ENCODE results near the gene TTLL13.

TTLL13 gene

GRCh38 chr15:90201944-90202375 is 47.4 kb upstream of the TTLL13 start:
- H3K27me3 ChIP-seq (ENCODE audit: low read depth, low read length) = peaks cover 5% of the 10 kb centered on the region; the same call in 1 of the 2 replicates
- H2AFZ ChIP-seq (ENCODE audit: low read depth, low read length) = no peak overlapping the region
- no peaks in the 10 kb centered on the region for H4K20me1 ChIP-seq (ENCODE audit: insufficient read depth, low read length)
- H3K36me3 ChIP-seq (replicated peaks; ENCODE audit: low read depth, low read length) = no peaks in the 10 kb centered on the region
- H3K4me1 ChIP-seq (ENCODE audit: low read length) = peaks cover 10% of the 10 kb centered on the region
- no peaks in the 10 kb centered on the region for H3K79me2 ChIP-seq (ENCODE audit: low read length)
- no peaks in the 10 kb centered on the region for H3K9me3 ChIP-seq (ENCODE audit: insufficient read depth, low read length)
- no peak overlapping the region for H3K27ac ChIP-seq (ENCODE audit: low read length)
- TF ChIP-seq CTCF (IDR thresholded peaks at IDR 0.05; ENCODE audit: low read depth, low read length) (no peak), EZH2phosphoT487 (IDR thresholded peaks at IDR 0.05; ENCODE audit: low read depth) (no peak)
- peak overlapping the region; percentile 84 for H3K4me3 ChIP-seq (ENCODE audit: low read length)
- H3K4me2 ChIP-seq (ENCODE audit: low read length) = peak overlapping the region; percentile 85
- peak overlapping the region; percentile 72 for H3K9ac ChIP-seq (ENCODE audit: low read length)

DNA sequence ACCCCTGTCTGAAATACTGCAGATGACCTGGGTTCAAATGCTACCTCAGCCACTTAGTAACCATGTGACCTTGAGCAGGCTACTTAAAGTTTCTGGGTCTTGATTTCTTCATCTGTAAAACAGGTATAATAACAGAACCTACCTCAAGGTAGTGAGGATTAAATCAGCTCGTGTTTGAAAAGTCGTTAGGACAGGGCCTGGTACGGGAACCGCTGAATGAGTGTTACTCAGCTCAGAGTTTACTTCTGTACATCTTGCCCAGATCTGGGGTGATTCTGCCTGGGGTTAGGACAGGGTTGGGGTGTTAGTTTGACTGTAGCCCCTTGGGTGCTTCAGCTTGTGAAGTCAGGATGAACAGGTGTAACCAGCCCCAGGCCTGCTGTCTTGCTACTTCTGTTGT is 46.4 kb upstream of the TTLL13 start:
- H3K4me3 ChIP-seq (ENCODE audit: low read length) = no peak overlapping the region
- H3K27me3 ChIP-seq (ENCODE audit: low read depth, low read length) = peaks cover 5% of the 10 kb centered on the region; the same call in 1 of the 2 replicates
- no peaks in the 10 kb centered on the region for H3K79me2 ChIP-seq (ENCODE audit: low read length)
- no peak overlapping the region for H2AFZ ChIP-seq (ENCODE audit: low read depth, low read length)
- no peaks in the 10 kb centered on the region for H3K36me3 ChIP-seq (replicated peaks; ENCODE audit: low read depth, low read length)
- no peak overlapping the region for H3K9ac ChIP-seq (ENCODE audit: low read length)
- H3K9me3 ChIP-seq (ENCODE audit: insufficient read depth, low read length) = no peaks in the 10 kb centered on the region
- no peaks in the 10 kb centered on the region for H4K20me1 ChIP-seq (ENCODE audit: insufficient read depth, low read length)
- TF ChIP-seq CTCF (IDR thresholded peaks at IDR 0.05; ENCODE audit: low read depth, low read length) (no peak), EZH2phosphoT487 (IDR thresholded peaks at IDR 0.05; ENCODE audit: low read depth) (no peak)
- no peak overlapping the region for H3K27ac ChIP-seq (ENCODE audit: low read length)
- H3K4me2 ChIP-seq (ENCODE audit: low read length) = no peak overlapping the region
- H3K4me1 ChIP-seq (ENCODE audit: low read length) = peaks cover 10% of the 10 kb centered on the region

DNA sequence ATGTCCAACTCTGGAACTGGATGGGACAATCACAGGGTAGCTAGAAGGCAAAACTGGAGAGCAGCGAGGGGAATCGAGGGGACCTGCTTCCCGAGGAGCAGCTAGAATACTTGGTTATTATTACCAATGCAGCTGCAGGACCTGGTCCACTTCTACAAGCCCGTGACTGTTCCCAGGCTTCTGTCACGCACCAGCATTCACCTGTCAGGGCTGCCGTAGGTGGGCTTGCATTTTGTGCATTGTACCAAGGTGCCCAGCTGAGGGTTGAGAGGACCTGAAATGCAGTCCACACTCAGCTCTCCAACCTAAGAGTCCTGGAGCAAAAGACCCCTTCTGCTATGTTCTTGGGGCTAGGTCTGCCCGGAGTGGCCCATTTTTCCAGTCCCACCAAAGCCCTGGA is 45.9 kb upstream of the TTLL13 start:
- H3K27ac ChIP-seq (ENCODE audit: low read length) = no peak overlapping the region
- H3K4me1 ChIP-seq (ENCODE audit: low read length) = peaks cover 10% of the 10 kb centered on the region
- TF ChIP-seq CTCF (IDR thresholded peaks at IDR 0.05; ENCODE audit: low read depth, low read length) (no peak), EZH2phosphoT487 (IDR thresholded peaks at IDR 0.05; ENCODE audit: low read depth) (no peak)
- peaks cover 5% of the 10 kb centered on the region; the same call in 1 of the 2 replicates for H3K27me3 ChIP-seq (ENCODE audit: low read depth, low read length)
- no peak overlapping the region for H3K4me2 ChIP-seq (ENCODE audit: low read length)
- no peaks in the 10 kb centered on the region for H3K36me3 ChIP-seq (replicated peaks; ENCODE audit: low read depth, low read length)
- H4K20me1 ChIP-seq (ENCODE audit: insufficient read depth, low read length) = no peaks in the 10 kb centered on the region
- H2AFZ ChIP-seq (ENCODE audit: low read depth, low read length) = no peak overlapping the region
- no peak overlapping the region for H3K9ac ChIP-seq (ENCODE audit: low read length)
- H3K9me3 ChIP-seq (ENCODE audit: insufficient read depth, low read length) = no peaks in the 10 kb centered on the region
- no peaks in the 10 kb centered on the region for H3K79me2 ChIP-seq (ENCODE audit: low read length)
- H3K4me3 ChIP-seq (ENCODE audit: low read length) = no peak overlapping the region

GRCh38 chr15:90203922-90204321 is 45.4 kb upstream of the TTLL13 start:
- Histone ChIP-seq H3K9ac (ENCODE audit: low read length) (no peak overlapping the region), H2AFZ (ENCODE audit: low read depth, low read length) (no peak overlapping the region), H3K4me3 (ENCODE audit: low read length) (no peak overlapping the region), H3K27ac (ENCODE audit: low read length) (no peak overlapping the region), H3K27me3 (ENCODE audit: low read depth, low read length) (peaks cover 5% of the 10 kb centered on the region; the same call in 1 of the 2 replicates), H3K36me3 (replicated peaks; ENCODE audit: low read depth, low read length) (no peaks in the 10 kb centered on the region), H4K20me1 (ENCODE audit: insufficient read depth, low read length) (no peaks in the 10 kb centered on the region), H3K79me2 (ENCODE audit: low read length) (no peaks in the 10 kb centered on the region), H3K9me3 (ENCODE audit: insufficient read depth, low read length) (no peaks in the 10 kb centered on the region), H3K4me2 (ENCODE audit: low read length) (no peak overlapping the region), H3K4me1 (ENCODE audit: low read length) (peaks cover 10% of the 10 kb centered on the region)
- TF ChIP-seq CTCF (IDR thresholded peaks at IDR 0.05; ENCODE audit: low read depth, low read length) (no peak), EZH2phosphoT487 (IDR thresholded peaks at IDR 0.05; ENCODE audit: low read depth) (no peak)

Measured in OCI-LY3 (cell line).